Activated CD4-positive, CD25-positive, alpha-beta regulatory T cell (primary cell): ENCODE measurements around the gene CCDC170.
"Not testable (repeated sequence)": the region's sequence is repeated elsewhere in the genome, so short reads cannot be mapped to it uniquely, and the experiment has no call there.

Source experiments
- DNase-seq, 4 experiments: peaks; one replicate each; lab custom pipeline; 2025; lab: John Stamatoyannopoulos, UW

Gene CCDC170

GRCh38 chr6:151493804-151494234 lies at the start of gene CCDC170:
TSS of gene CCDC170 (plus strand) at chr6:151494017. CDS start at chr6:151494129, 112 bp downstream.
- DNase-seq = no peak

- DNase-seq = no peak
Measured at GRCh38 chr6:151445482-151445881, 48.3 kb upstream of the CCDC170 start.

- no peak for DNase-seq
Measured at GRCh38 chr6:151447237-151447636, 46.6 kb upstream of the CCDC170 start.

- DNase-seq = no peak
Measured at GRCh38 chr6:151448623-151449022, 45.2 kb upstream of the CCDC170 start.

GRCh38 chr6:151450928-151451327 lies 42.9 kb upstream of the CCDC170 start:
- DNase-seq = not testable (repeated sequence)

GRCh38 chr6:151451417-151451949 lies 42.3 kb upstream of the CCDC170 start:
- DNase-seq = no peak

GRCh38 chr6:151451950-151452749 lies 41.7 kb upstream of the CCDC170 start, which contains the start of gene RMND1:
TSS of gene RMND1 (minus strand) at chr6:151452126. CDS start at chr6:151445811, 6,315 bp downstream.
- peak; percentile 98 for DNase-seq

- no peak for DNase-seq
Measured at GRCh38 chr6:151452750-151453427, 40.9 kb upstream of the CCDC170 start.

GRCh38 chr6:151455751-151456398 lies 37.9 kb upstream of the CCDC170 start:
- not testable (repeated sequence) for DNase-seq

- no peak for DNase-seq
Measured at GRCh38 chr6:151461673-151462072, 32.1 kb upstream of the CCDC170 start.

- DNase-seq = no peak
Measured at GRCh38 chr6:151464702-151465101, 29.1 kb upstream of the CCDC170 start.

- peak in 2 of 4 experiments; percentile 4 to 6 for DNase-seq
Measured at GRCh38 chr6:151475653-151476523, 17.9 kb upstream of the CCDC170 start.

GRCh38 chr6:151477726-151478125 lies 16.1 kb upstream of the CCDC170 start:
- DNase-seq = no peak

GRCh38 chr6:151478670-151479069 lies 15.1 kb upstream of the CCDC170 start:
- no peak for DNase-seq

- DNase-seq = no peak
Measured at GRCh38 chr6:151481786-151482185, 12.0 kb upstream of the CCDC170 start.

- no peak for DNase-seq
Measured at GRCh38 chr6:151482290-151482689, 11.5 kb upstream of the CCDC170 start.

- DNase-seq = no peak
Measured at GRCh38 chr6:151483994-151484393, 9.8 kb upstream of the CCDC170 start.

- no peak for DNase-seq
Measured at GRCh38 chr6:151488226-151488625, 5.6 kb upstream of the CCDC170 start.

GRCh38 chr6:151490996-151491395 lies 2.8 kb upstream of the CCDC170 start:
- no peak for DNase-seq

- DNase-seq = no peak
Measured at GRCh38 chr6:151493161-151493803, 535 bp upstream of the CCDC170 start.
